Measurements from ENCODE around the gene SMIM29.

Gene SMIM29

DNA sequence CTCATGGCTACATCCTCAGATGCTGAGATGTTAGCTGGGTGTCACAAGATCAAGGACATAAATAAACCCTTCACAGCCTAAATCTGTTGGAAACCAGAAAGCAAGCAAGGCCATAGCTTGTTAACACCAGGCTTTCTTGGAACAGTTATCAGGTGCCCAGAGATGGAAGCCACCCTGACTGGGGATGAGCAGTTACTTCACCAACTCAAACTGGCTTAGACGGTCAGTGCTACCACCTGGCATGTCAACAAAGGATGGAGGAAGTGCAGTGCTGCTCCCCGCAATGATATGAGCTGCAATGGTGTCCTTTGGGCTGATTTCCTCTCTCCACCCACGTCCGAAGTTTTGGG, 28.9 kb upstream of the SMIM29 start:
- Histone ChIP-seq H3K79me2 (ENCODE audit: insufficient read depth, low read length) (no peaks in the 10 kb centered on the region), H3K36me3 (ENCODE audit: low read length) (no peaks in the 10 kb centered on the region), H3K9me3 (ENCODE audit: insufficient read depth, low read length) (no peaks in the 10 kb centered on the region), H3K27ac (ENCODE audit: low read depth, low read length) (no peak overlapping the region), H3K4me3 (ENCODE audit: insufficient read depth, low read length, poor library complexity, severe bottlenecking) (no peak overlapping the region), H3F3A (ENCODE audit: insufficient read depth) (no peaks in the 10 kb centered on the region; the same call in 1 of the 2 replicates), H2AFZ (ENCODE audit: low read depth, low read length, severe bottlenecking) (no peak overlapping the region), H3K4me2 (ENCODE audit: low read depth, low read length, poor library complexity, severe bottlenecking) (no peak overlapping the region), H3K27me3 (ENCODE audit: low read length) (no peaks in the 10 kb centered on the region), H4K20me1 (ENCODE audit: low read depth, low read length) (no peaks in the 10 kb centered on the region), H3K9me2 (replicated peaks; ENCODE audit: insufficient read depth, low read length) (no peaks in the 10 kb centered on the region), H3K9ac (ENCODE audit: low read length) (no peak overlapping the region)
- TF ChIP-seq CTCF (IDR thresholded peaks at IDR 0.05; ENCODE audit: insufficient read depth, low read length, poor library complexity, severe bottlenecking) (no peak), EZH2phosphoT487 (conservative IDR thresholded peaks at IDR 0.05; ENCODE audit: low read length) (no peak)

DNA sequence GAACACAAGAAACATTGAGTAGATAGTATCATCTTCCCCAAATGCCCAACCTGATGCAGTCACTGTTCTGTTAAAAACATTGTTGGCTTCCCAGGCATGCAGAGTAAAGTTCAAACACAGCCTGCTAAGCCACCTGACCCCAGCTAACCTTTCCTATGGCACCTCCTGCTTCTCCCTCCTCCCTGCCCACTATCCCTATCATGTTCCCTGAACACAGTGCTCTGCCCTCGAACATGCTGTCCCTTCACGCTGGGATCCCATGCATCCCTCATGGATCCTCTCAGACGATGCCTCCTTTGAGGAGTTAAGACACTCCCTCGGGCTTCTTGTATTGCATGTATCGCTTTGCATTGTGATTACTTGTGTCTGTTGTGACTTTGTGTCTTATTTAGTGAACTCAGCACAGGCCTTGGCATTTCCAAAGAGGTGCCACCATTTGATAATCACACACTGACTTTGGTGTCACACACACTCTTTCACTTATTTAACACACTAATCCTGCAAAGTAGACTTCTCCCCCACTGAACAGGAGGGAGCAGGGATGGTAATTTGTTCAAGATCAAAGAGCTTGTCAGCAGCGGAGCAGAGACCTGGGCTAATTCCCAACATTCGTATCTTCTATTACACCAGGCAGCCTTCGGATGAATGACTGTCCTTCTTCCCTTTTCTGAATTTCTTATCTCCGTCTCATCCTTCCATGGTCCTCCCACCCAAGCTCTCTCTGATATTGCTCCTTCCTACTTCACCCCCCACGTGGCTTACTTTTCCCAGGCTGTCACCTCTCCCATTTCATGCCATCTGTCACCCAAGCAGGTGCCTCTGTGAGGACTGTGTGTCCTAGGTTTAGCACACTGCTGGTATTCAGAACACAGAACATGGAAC, 28.3 kb upstream of the SMIM29 start:
- Histone ChIP-seq H3K4me3 (ENCODE audit: insufficient read depth, low read length, poor library complexity, severe bottlenecking) (no peak overlapping the region), H3K9me2 (replicated peaks; ENCODE audit: insufficient read depth, low read length) (no peaks in the 10 kb centered on the region), H3F3A (ENCODE audit: insufficient read depth) (no peaks in the 10 kb centered on the region; the same call in 1 of the 2 replicates), H3K27me3 (ENCODE audit: low read length) (no peaks in the 10 kb centered on the region), H3K4me2 (ENCODE audit: low read depth, low read length, poor library complexity, severe bottlenecking) (no peak overlapping the region), H3K36me3 (ENCODE audit: low read length) (no peaks in the 10 kb centered on the region), H3K79me2 (ENCODE audit: insufficient read depth, low read length) (no peaks in the 10 kb centered on the region), H3K9ac (ENCODE audit: low read length) (no peak overlapping the region), H2AFZ (ENCODE audit: low read depth, low read length, severe bottlenecking) (no peak overlapping the region), H3K27ac (ENCODE audit: low read depth, low read length) (no peak overlapping the region), H3K9me3 (ENCODE audit: insufficient read depth, low read length) (no peaks in the 10 kb centered on the region), H4K20me1 (ENCODE audit: low read depth, low read length) (no peaks in the 10 kb centered on the region)
- no peak for TF ChIP-seq CTCF (IDR thresholded peaks at IDR 0.05; ENCODE audit: insufficient read depth, low read length, poor library complexity, severe bottlenecking)
- no peak for TF ChIP-seq EZH2phosphoT487 (conservative IDR thresholded peaks at IDR 0.05; ENCODE audit: low read length)

DNA sequence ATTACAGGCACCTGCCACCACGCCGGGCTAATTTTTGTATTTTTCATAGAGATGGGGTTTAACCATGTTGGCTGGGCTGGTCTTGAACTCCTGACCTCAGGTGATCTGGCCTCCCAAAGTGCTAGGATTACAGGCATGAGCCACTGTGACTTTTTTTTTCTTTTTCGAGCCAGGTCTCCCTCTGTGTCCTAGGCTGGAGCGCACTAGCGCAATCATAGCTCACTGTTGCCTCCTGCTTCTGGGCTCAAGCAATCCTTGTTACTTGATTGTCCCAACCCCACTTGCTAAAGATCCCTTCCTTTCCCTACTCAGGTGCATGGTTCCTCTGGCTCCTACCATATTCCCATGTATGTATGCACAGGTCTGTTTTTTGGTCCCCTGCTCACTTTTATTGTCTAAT, 27.4 kb upstream of the SMIM29 start:
- no peak overlapping the region for H3K9ac ChIP-seq (ENCODE audit: low read length)
- H3K79me2 ChIP-seq (ENCODE audit: insufficient read depth, low read length): no peaks in the 10 kb centered on the region
- H3K9me2 ChIP-seq (replicated peaks; ENCODE audit: insufficient read depth, low read length): no peaks in the 10 kb centered on the region
- no peaks in the 10 kb centered on the region for H3K27me3 ChIP-seq (ENCODE audit: low read length)
- no peak for TF ChIP-seq EZH2phosphoT487 (conservative IDR thresholded peaks at IDR 0.05; ENCODE audit: low read length)
- no peak for TF ChIP-seq CTCF (IDR thresholded peaks at IDR 0.05; ENCODE audit: insufficient read depth, low read length, poor library complexity, severe bottlenecking)
- H3K4me2 ChIP-seq (ENCODE audit: low read depth, low read length, poor library complexity, severe bottlenecking): no peak overlapping the region
- no peaks in the 10 kb centered on the region for H3K9me3 ChIP-seq (ENCODE audit: insufficient read depth, low read length)
- no peak overlapping the region for H3K27ac ChIP-seq (ENCODE audit: low read depth, low read length)
- H4K20me1 ChIP-seq (ENCODE audit: low read depth, low read length): no peaks in the 10 kb centered on the region
- H3K4me3 ChIP-seq (ENCODE audit: insufficient read depth, low read length, poor library complexity, severe bottlenecking): no peak overlapping the region
- H2AFZ ChIP-seq (ENCODE audit: low read depth, low read length, severe bottlenecking): no peak overlapping the region
- no peaks in the 10 kb centered on the region; the same call in 1 of the 2 replicates for H3F3A ChIP-seq (ENCODE audit: insufficient read depth)
- no peaks in the 10 kb centered on the region for H3K36me3 ChIP-seq (ENCODE audit: low read length)
